ENCODE data around the gene RAI14.
A peak's percentile ranks its signal among the peaks of the same experiment; 100 is the strongest.

RAI14 gene

DNA sequence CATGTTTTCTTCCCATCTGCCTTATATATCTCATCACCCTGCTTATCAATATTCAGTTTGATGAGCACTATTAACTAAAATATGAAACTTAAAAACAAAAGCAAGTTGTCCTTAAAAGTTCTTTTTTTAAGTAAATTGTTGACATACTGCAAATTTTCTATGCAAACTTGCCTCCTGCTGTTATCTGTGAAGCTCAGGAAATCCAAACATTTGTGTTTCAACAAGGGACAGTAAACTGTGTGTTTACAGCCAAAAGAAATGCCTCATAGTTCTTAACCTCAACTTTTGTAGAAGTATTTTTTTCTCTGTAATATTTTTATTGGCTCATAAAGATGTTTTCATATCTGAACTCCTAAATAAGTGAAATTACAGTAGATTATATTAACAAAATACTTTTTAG is 175.2 kb downstream of the RAI14 start:
- no peak for DNase-seq

DNA sequence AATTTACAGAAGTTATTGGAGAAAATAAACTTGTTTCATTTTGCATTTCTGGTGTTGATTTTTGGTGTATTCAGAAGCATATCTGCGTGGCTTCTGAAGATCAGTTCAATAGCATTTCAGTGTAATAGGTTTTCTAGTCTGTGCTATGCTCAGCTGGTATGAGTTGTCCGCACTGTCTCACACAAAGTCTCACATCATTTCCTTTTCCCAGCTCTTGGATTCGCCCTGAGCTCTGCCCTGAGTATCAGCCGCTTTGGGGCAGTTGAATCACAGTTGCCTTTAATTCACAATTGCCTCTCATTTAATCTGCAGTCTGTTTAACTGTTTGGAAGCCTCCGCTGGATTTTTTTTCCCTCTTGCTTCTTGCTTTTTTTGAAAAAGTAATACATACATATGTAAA is 176.4 kb downstream of the RAI14 start:
- no peak for DNase-seq

DNA sequence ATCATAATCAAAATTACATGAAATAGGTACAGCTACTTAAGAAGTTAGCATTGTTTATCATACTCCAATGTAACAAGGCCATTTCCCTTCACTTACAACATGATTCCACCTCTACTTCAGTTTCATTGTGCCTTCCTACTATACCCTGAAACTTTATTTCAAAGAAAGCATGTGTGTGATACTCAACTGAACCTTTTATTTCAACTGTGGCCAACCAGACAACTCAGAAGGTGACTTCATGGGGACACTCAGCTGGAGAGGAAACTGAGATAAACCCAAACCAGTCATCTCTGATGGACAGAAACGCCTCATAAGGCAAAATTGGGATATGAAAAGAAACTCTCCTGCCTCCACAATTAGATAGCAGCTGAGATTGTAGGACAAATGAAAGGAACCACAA is 177.0 kb downstream of the RAI14 start:
- no peak for DNase-seq

DNA sequence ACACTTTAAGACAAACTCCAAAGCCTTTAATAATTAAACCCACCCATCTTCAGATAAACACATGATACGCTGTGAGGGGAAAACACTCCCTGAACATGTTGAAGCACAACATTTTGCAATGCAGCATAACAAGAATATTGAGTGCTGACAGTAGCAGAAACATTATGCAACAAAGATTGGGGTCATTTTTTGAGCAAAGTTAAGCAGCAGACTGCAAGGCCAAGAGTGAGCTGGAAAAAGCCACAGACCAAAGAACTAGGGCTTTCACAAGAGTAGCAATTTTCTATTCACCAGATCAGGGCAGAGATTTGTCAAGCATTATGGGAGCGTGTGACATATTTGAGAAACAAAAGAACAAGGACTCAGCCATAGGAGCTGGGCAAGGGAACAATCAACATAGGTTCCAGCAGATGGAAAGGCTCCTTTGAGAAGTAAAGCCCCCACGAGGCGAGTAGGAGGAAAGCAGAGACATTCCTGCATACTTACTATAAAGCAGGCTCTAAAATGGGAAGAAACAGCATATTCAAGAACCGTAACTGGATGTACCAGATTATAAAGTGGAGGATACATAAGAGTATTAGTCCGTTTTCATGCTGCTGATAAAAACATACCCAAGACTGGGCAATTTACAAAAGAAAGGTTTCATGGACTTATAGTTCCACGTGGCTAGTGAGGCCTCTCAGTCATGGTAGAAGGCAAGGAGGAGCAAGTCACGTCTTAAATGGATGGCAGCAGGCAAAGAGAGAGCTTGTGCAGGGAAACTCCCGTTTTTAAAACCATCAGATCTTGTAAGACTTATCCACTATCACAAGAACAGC is 178.1 kb downstream of the RAI14 start:
- no peak for DNase-seq

DNA sequence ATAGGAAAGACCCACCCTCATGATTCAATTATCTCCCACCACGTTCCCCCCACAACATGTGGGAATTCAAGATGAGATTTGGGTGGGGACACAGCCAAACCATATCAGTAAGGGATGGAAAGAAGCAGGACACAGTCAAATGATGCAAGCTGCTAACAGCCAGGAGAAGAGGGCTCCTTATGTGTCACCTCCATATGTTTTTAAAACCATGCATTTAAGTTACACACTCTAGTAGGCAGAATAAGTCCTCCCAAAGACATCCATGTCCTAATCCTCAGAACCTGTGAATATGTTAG is 178.6 kb downstream of the RAI14 start:
- DNase-seq: no peak

DNA sequence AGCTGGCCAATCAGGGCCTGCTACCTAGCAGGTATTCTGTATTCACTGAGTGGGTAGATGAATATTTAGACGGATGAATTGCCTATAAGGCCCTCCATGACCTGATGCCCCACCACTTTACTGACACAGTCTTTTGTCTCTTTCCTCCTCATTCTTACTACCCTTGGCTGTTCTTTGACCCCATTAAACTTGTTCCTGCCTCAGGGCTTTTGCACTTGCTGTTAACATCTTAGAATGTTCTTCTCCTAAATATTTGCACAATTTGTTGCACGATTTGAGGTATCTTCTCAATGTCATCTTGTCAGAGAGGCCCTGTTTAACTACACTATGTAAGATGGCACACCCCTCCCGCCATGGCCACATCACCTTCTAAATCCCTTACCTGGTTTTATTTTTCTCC is 179.5 kb downstream of the RAI14 start:
- no peak for DNase-seq

DNA sequence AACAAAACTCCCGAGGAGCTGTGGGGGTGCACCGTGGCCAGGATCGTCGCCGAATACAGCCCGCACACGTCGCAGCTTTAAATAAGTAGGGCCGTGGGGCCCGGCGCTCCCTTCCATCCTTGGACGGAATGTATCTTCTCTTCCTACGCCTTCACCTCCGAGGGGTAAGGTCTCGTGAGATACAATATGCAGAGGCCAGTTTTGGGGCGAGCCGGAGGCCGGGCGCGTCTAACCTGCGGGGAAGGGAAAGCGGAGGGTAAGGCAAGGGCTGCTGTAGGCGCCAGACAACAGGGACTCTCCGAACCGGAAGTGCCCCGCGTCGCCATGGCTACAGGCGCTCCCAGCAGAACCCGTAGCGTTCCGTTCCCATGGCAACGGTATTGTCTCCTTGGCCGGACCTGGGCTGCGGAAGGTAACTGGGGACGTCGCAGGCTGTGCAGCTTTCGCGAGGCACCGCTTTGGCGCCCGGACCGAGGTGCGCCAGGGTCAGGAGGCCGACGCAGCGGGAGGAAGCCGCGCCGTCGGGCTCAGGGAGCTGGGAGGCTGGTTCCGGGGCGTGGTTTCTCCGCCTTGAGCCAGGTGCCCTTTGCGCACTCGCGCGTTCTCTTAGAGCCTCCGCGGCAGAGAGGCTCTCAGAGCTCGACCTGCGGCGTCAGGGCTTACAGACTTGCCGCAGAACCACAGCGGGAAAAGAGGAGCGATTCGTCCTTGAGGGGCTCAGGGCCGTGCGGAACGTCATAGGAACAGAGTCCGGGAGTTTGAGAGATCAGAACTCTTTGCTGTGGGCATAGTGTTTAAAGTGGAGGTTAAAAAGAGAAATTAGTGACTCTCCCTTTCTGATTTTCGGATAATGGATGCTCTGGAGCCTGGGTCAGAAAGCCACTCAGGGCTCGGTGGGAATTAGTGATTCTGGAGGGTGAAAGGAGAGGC is 182.9 kb downstream of the RAI14 start, which contains the start of gene TTC23L:
Gene TTC23L, plus strand, starts transcription at position 380 of the 930 bp plus-strand sequence. CDS start 1,508 bp downstream, outside the sequence.
- DNase-seq: peak; percentile 92

DNA sequence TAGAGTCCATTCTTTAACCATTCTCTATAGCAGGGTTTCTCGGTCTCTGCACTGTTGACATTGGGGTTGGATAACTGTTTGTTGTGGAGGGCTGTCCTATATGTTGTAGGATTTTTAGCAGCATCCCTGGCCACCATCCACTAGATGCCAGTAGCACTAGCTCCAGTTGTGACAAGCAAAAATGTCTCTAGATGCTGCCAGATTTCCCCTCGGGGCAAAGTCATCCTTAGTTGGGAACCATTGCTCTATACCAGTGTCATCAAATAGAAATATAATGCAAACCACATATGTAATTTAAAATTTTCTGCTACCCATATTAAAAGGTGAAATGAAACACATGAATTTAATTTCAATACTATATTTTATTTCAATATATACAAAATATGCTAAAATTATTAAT is 185.7 kb downstream of the RAI14 start:
- no peak for DNase-seq

DNA sequence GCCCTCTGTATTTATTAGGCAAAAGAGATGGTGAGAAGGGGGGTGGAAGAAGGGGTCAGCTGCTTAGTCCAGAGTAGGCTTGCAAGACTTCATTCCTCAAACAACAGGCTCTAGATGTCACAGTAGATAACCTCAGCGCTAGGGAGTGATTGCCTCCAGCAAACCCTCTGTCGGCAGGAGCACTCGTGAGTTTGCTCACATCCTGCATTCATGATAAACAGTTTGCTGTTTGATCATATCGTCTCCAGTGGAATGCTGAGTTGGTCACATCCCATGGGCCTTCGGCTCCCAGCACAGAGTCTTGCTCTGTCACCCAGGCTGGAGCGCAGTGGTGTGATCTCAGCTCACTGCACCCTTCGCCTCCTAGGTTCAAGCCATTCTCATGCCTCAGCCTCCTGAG is 186.4 kb downstream of the RAI14 start:
- no peak for DNase-seq

DNA sequence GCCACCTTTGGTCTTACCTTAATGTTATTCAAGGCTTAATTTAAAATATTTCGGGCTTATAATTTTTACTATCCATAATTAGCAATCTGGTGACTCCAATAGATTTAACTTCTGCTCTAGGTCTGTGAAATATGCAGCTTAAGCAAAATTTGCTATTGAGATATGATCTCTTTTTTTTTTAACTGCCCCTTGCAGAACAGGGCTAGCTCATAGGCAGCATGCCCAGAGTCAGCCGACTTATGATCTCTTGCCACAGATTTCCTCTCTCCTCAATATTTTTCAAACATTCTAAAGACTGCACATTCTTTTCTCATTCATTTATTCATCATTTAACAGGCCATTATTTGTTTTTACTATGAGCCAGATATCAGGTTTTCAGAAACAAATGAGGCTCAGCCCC is 187.4 kb downstream of the RAI14 start:
- no peak for DNase-seq

DNA sequence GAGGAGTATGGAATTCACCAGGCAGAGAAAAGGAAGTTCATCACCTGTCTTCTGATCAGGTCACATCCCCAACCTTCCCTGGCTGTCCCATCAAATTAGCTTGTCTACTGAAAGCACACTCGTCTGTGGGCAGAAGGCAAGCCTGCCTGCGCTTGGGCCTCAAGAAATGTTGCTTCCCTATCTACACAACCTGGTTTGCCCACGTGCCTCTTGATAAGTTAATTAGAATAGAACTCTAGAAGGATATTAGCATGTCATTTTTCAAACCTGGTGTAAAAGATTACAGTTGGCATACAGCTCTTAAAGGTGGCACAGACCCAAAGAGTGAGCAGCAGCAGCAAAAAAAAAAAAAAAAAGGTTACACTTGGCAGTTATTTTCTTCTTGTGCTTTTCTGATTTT is 188.0 kb downstream of the RAI14 start:
- DNase-seq: no peak

DNA sequence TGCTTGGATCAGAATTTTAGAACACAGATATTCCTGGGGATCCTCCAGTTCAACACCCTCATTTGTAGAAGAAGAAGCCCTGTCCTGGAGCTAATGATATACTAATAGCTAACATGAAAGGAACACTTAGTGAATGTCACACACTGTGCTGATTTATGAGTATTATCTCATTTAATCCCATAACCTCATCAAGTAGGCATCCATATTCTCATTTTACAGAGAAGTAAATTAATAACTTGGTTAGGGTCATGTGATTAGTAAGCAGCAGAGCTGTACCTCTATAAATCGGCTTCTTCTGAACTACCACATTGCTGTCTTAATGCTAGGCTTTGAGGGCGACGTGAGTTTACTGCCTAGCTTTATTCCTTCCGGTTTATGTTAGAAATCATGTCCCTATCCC is 188.9 kb downstream of the RAI14 start:
- DNase-seq: no peak

DNA sequence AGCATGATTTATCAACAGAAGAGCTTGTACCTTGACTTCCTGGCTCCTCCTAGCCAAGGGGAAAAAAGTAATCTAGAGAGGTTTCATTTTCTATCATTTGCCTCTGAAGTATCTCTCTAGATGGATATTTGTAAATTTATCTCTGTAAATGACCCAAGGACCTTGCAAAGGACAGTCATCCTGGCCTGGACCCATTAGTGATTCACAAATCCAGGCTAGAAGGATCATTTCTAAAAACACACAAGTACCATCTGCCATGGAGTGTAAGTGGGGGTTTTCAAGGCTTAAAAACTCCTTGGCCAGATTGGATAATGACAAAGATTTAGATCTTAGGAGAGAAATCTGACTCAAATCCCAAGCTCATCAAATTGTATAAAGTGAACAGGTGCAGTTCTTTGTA is 190.9 kb downstream of the RAI14 start:
- DNase-seq: no peak

DNA sequence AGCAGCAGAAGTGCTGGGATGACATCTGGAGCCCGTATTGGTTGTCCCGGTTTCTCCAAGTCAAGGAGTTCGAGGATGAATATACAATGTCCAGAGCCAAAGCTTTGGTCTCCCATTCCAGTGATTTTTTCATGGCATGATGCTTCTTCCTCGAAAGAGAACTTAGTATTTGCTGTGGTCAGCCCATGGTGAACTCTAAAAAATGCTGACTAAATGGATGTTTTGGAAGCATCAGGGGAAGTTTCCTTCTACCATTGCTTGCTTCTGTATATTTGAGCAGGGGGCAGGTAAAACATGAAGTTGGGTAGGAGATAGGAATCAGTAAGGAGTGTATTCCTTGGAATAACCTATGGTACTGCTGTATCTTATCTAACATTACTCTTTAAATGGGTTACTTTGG is 191.4 kb downstream of the RAI14 start:
- no peak for DNase-seq

DNA sequence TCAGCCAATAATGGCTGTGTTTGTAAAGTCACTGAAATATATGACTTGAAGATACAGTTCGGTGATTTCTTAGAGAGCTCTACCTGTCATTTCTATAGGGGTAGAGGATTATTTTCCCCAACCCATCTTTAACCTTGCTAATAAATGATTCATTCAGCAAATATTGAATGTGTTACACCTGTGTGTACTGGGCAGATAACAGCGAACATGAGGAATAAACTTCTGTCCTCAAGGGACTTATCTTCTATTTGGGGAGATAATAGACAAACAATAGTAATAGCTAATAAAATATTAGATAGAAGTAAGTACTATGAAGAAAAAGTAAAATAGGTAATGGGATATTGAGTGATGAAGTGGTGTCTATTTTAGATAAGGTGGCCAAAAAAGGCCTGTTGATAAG is 192.1 kb downstream of the RAI14 start:
- no peak for DNase-seq

DNA sequence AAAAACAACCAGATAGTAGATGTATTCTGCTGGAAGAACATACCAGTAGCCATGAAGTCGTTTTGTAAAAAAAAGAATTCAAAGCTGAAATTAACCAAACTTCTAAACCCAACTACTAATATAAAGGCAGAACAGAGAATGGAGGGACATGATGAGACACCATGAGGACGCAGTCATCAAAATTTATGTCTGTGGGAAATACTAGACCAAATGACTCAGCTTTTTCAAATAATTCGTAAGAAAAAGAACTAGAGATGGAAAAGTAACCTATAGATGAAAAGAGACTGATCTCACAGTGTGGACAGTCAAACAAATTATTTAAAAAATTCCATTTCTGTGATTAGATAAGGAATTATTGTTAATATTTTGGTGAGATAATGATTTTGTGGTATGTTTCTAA is 193.1 kb downstream of the RAI14 start:
- DNase-seq: no peak

DNA sequence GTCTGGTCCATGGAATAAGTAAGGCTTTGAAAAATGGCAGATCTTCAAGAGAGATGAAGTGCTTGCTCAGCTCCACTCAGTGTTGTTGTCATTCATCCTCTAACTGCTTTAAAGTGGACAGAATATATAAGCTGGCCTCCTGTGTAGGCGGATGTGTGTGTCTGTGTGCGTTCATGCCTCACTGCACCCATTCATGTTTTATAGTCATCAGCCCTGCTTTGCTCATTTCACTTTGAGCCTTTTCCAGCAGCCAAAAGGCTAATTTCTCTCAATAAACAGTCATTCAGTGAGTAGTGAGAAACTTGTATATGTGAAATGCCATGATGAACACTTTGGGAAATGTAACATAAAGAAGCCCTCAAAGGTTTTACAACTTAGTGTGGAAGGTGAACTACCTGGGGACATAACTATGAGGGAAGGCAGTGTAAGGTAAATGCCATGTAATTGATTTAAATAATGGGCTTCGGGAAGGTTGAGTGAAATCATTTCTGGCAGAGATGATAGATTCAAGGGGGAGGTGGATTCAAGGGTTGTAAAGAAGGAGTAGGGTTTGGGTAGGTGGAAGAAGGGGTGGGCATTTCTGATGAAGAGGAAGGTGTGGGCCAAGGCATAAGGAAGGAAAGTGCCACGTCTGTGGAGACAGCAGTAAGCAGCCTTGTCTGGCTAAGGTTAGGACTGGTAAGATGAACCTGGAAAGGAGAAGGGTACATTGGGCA is 198.5 kb downstream of the RAI14 start:
- DNase-seq: no peak

DNA sequence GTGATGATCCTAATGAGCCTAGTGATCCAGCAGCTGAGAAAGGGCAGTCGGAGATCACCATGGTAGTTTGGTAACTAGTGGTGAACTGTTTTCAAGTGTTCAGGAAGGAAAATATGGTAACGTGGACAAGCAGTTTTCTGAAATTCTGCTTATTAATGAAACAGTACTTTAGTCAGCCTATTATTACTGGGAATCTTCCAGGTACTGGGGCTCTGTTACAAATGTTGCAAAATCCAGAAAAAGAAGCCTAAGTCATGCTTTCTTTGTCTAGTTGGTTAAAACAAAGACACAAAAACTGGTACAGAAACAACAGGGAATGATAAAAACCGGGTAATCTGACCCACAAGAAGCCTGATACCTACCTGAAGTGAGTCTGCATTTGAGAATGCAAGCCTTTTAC is 201.0 kb downstream of the RAI14 start:
- DNase-seq: no peak

DNA sequence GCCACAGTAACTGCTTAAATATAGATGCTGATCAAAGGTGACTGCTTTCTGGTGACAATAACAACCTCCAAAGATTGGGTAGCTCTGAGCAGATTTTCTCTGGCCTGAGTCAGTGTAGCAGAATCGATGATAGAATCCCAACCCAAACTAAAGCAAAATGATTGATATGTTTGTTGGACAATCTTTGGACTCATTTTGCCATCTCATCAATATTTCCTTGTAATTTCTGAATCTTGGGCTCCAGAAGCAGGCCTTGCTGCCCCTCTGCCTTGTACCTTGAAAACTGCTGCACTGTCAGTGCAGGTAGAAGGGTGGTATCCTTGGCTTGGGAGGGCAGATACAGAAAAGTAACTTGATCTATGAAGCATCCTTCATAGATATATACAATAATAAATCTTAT is 201.8 kb downstream of the RAI14 start:
- DNase-seq: no peak

DNA sequence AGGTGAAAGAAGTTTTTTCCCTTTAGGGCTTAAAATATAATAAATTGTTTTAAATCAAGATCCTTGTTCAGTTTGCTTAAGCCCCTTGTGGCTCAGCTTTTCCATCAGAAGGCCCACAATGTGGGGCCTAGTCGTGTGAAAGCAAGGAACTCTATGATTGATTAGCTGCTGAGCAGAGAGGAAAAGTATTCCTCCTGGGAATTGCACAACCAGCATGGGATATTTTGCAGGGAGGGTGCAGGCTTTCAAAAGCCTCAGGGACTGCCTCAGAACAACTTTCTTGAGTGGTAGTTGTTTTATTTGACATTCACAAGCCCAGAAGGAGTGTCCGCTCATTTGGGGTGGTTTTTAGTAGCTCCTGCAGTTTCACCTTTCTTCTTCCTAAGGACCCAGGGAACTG is 202.7 kb downstream of the RAI14 start:
- DNase-seq: no peak

DNA sequence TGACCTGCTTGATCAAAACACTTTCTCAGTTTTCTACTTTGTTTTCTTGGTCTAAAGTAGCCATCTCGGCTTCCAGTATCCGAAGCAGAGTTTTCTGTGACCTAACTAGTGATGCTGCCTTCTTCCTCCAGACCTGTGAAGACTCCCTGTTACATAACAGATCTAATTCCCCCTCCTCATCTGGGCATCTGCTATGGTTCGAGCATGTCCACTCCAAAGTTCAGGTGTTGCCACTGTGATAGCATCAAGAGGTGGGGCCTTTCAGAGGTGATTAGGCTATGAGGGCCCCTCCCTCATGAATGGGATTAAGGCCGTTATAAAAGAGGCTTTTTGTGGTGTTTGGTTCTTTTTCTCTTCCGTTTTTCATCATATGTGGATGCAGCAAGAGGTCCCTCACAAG is 203.1 kb downstream of the RAI14 start:
- no peak for DNase-seq

DNA sequence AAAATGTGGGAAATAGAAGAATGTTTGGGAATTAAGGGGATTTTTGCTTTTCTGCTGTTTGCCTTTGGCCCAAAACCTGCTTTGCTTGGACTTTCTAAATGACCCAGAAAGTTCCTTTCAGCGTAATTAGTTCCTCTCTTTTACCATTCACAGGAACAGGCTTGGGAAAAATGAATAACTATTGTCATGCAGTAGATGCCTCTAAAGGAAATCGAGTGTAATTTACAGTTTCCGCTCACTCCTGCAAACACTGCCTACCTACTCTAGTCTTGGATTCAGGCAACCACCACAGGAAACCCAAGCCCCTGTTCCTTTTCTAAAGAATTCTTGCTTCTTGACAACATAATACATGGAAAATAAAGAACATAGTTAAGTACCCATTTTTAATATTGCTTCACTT is 207.8 kb downstream of the RAI14 start:
- no peak for DNase-seq

DNA sequence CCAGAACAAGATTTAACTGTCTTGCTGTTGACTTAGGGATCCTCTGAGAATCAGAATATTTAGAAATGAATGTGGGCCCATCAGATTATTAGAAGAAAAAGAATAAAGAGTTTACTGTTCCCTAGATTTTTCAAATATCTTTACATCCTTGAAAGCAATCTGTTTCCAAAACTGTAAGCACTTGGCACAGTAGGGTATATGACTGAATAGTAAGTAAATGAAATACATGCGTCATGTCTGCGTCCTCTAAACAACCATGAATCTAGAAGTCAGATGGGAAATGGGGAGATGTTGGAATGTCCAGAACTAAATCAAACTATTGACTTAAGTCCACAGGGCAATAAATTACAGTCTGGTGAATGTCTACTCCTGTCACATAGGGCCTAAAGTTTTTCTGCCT is 209.0 kb downstream of the RAI14 start:
- no peak for DNase-seq

DNA sequence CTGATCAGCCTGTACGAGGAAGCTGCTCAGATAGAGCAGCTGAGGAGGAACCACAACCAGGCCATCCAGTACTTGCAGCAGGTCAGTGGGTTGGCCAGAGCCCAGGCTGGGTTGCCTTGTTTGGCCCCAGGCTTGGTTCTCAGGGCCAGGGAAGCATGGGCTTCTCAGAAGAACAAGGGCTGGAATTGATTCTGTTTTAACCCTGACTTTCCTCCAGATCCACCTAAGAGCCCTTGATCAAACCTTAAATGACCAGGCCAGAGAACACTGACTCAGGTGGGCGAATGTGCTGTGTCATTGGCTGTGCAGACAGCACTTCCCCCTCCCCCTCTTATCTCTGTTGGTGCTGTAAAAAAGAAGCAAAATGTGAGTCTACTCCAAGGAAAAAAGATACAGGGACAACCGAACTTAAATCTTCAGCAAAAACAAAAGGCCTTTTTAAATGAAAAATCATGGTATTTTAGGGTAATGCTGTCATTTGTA is 210.9 kb downstream of the RAI14 start:
- no peak for DNase-seq

Measured in stimulated activated CD4-positive, alpha-beta T cell treated with anti-CD3 and anti-CD28 coated beads, Interleukin-4, amount 100 ng/mL, for 24 hours (primary cell).